Osteoblast (primary cell): ENCODE data around the gene GDF7. TPM values are rescaled to one million over a fixed set of nuclear protein-coding genes. Genes with fewer than 3 reads are reported as not detected.

Experiments used
- DNase-seq: peaks from one replicate; pipeline ENCODE4 v3.0.0; 2011; ENCODE audit warnings: low spot score, mixed read lengths; ENCODE audit not compliant: insufficient read length; ENCODE audit errors: missing footprints
- H2AFZ ChIP-seq: 2 replicates; pipeline ENCODE4 v1.6.0; 2011; ENCODE audit warnings: mild to moderate bottlenecking, low read length
- H3K27ac ChIP-seq: 2 replicates; pipeline ENCODE4 v1.5.1; 2011; ENCODE audit warnings: mild to moderate bottlenecking, low read depth, low read length, moderate library complexity
- H3K27me3 ChIP-seq: 2 replicates; pipeline ENCODE4 v1.6.0; 2012; ENCODE audit warnings: mild to moderate bottlenecking, control low read depth, inconsistent platforms, low read length, moderate library complexity; ENCODE audit not compliant: insufficient read depth
- H3K36me3 ChIP-seq: 2 replicates; pipeline ENCODE4 v1.5.1; 2011; ENCODE audit warnings: mild to moderate bottlenecking, low read length, control low read depth, moderate library complexity; ENCODE audit not compliant: insufficient read depth
- H3K4me1 ChIP-seq: 2 replicates; pipeline ENCODE4 v1.5.1; 2011; ENCODE audit warnings: mild to moderate bottlenecking, low read length, control low read depth, moderate library complexity; ENCODE audit not compliant: insufficient read depth
- H3K4me2 ChIP-seq: 2 replicates; pipeline ENCODE4 v1.6.0; 2011; ENCODE audit warnings: mild to moderate bottlenecking, low read length; ENCODE audit not compliant: insufficient read depth
- H3K4me3 ChIP-seq: fragments of 200-600 bp; sonication (generic); 3 replicates; pipeline ENCODE4 v1.5.1; 2012; ENCODE audit warnings: mild to moderate bottlenecking, low read length, inconsistent platforms; ENCODE audit not compliant: insufficient read depth
- H3K79me2 ChIP-seq: 2 replicates; pipeline ENCODE4 v1.6.0; 2012; ENCODE audit warnings: mild to moderate bottlenecking, low read length, control low read depth, inconsistent platforms; ENCODE audit not compliant: insufficient read depth
- H3K9me3 ChIP-seq: 2 replicates; pipeline ENCODE4 v1.5.1; 2011; ENCODE audit warnings: low read depth, low read length, control low read depth
- H4K20me1 ChIP-seq: 2 replicates; pipeline ENCODE4 v1.6.0; 2012; ENCODE audit warnings: mild to moderate bottlenecking, low read length, control low read depth; ENCODE audit not compliant: insufficient read depth
- CTCF ChIP-seq: IDR thresholded peaks from 2 replicates; pipeline ENCODE4 v1.5.1; 2011; ENCODE audit warnings: mild to moderate bottlenecking, low read depth, low read length, moderate library complexity; ENCODE audit errors: extremely low read depth
- total RNA-seq: library from RNA; depleted of rRNA; stranded (reverse); fragments of >200 nt; gene quantifications from 2 replicates; pipeline ENCODE4 v1.2.3, GENCODE V29; 2012

The GDF7 gene
- total RNA-seq, 1 donor: not detected

GRCh38 chr2:20621366-20622295 is 45.3 kb upstream of the GDF7 start:
- Histone ChIP-seq H3K9me3 (no peaks in the 10 kb centered on the region), H3K36me3 (no peaks in the 10 kb centered on the region), H3K4me3 (no peak overlapping the region), H3K79me2 (no peaks in the 10 kb centered on the region), H3K4me2 (no peak overlapping the region), H4K20me1 (no peaks in the 10 kb centered on the region), H3K27ac (no peak overlapping the region), H3K27me3 (no peaks in the 10 kb centered on the region), H3K4me1 (peaks cover 22% of the 10 kb centered on the region), H2AFZ (no peak overlapping the region)
- no peak for TF ChIP-seq CTCF
- peak; percentile 75 for DNase-seq

- H3K27ac ChIP-seq: no peak overlapping the region
- H3K36me3 ChIP-seq: no peaks in the 10 kb centered on the region
- no peaks in the 10 kb centered on the region for H4K20me1 ChIP-seq
- peaks cover 20% of the 10 kb centered on the region for H3K4me1 ChIP-seq
- no peak overlapping the region for H3K4me3 ChIP-seq
- no peaks in the 10 kb centered on the region for H3K9me3 ChIP-seq
- H2AFZ ChIP-seq: no peak overlapping the region
- TF ChIP-seq CTCF: no peak
- peak; percentile 30 for DNase-seq
- H3K27me3 ChIP-seq: no peaks in the 10 kb centered on the region
- no peak overlapping the region for H3K4me2 ChIP-seq
- no peaks in the 10 kb centered on the region for H3K79me2 ChIP-seq
These were observed 44.7 kb upstream of the GDF7 start for GRCh38 chr2:20622296-20622686.

DNA sequence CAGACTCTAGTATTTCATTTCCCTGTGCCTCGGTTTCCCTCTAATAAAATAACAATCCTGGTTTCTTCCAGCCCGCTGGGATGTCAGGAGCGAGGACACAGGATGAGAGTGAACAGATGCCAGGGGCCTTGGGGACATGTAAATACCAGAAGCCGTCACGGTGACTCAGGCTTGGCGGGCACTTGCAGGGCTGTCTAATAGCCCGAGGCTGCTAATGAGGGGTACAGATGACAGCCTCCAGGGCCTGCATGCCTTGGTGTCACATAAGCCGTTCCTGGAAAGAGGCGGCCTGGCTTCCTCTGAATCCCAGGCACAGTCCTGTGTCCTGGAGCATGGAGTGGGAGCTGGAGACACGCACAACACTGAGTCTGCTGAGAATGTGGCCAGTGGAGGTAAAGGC is 44.2 kb upstream of the GDF7 start:
- no peak for TF ChIP-seq CTCF
- Histone ChIP-seq H3K4me1 (peaks cover 15% of the 10 kb centered on the region), H4K20me1 (no peaks in the 10 kb centered on the region), H3K27me3 (no peaks in the 10 kb centered on the region), H3K27ac (no peak overlapping the region), H3K4me2 (no peak overlapping the region), H2AFZ (no peak overlapping the region), H3K9me3 (no peaks in the 10 kb centered on the region), H3K79me2 (no peaks in the 10 kb centered on the region), H3K4me3 (no peak overlapping the region), H3K36me3 (no peaks in the 10 kb centered on the region)
- DNase-seq: peak; percentile 1

- Histone ChIP-seq H3K36me3 (no peaks in the 10 kb centered on the region), H3K79me2 (no peaks in the 10 kb centered on the region), H3K4me2 (no peak overlapping the region), H3K27me3 (no peaks in the 10 kb centered on the region), H3K9me3 (no peaks in the 10 kb centered on the region), H2AFZ (no peak overlapping the region), H3K4me3 (no peak overlapping the region), H3K4me1 (peaks cover 11% of the 10 kb centered on the region), H4K20me1 (no peaks in the 10 kb centered on the region), H3K27ac (no peak overlapping the region)
- no peak for DNase-seq
- no peak for TF ChIP-seq CTCF
These were observed 43.7 kb upstream of the GDF7 start for GRCh38 chr2:20623241-20623640.
